Stimulated activated CD8-positive, alpha-beta memory T cell treated with anti-CD3 and anti-CD28 coated beads, Interleukin-7, amount 100 ng/mL, for 48 hours (primary cell): ENCODE results near the gene NUP42.
"Not testable (repeated sequence)": the region's sequence is repeated elsewhere in the genome, so short reads cannot be mapped to it uniquely, and the experiment has no call there.

Source experiments
- DNase-seq, 2 donors: peaks; one replicate each; pipeline ENCODE4 v3.0.0-alpha.2; 2020; ENCODE audit warnings: low read depth in 1 of 2; ENCODE audit errors: extremely low read depth in 1 of 2

The NUP42 gene

GRCh38 chr7:23181684-23182553, at the start of gene NUP42:
Gene NUP42, plus strand, starts transcription at chr7:23182048. Its CDS starts 38 bp downstream, at chr7:23182086.
- DNase-seq = peak; percentile 91 to 96

GRCh38 chr7:23133797-23134196, 48.1 kb upstream of the NUP42 start:
- DNase-seq = no peak

GRCh38 chr7:23135755-23136154, 46.1 kb upstream of the NUP42 start:
- DNase-seq = no peak

- no peak for DNase-seq
These were observed 45.6 kb upstream of the NUP42 start for GRCh38 chr7:23136216-23136615.

GRCh38 chr7:23157679-23158078, 24.2 kb upstream of the NUP42 start:
- no peak for DNase-seq

GRCh38 chr7:23158546-23158945, 23.3 kb upstream of the NUP42 start:
- no peak for DNase-seq

GRCh38 chr7:23161482-23161881, 20.4 kb upstream of the NUP42 start:
- DNase-seq = no peak

GRCh38 chr7:23164846-23165245, 17.0 kb upstream of the NUP42 start:
- DNase-seq = no peak

GRCh38 chr7:23165316-23165715, 16.5 kb upstream of the NUP42 start:
- no peak for DNase-seq

- no peak for DNase-seq
These were observed 14.2 kb upstream of the NUP42 start for GRCh38 chr7:23167691-23168090.

GRCh38 chr7:23168111-23168885, 13.6 kb upstream of the NUP42 start:
- DNase-seq = no peak

GRCh38 chr7:23175938-23176337, 5.9 kb upstream of the NUP42 start:
- no peak for DNase-seq

GRCh38 chr7:23183279-23184012, 1.6 kb downstream of the NUP42 start:
- DNase-seq = no peak

GRCh38 chr7:23184291-23184690, 2.4 kb downstream of the NUP42 start:
- DNase-seq = no peak

- no peak for DNase-seq
These were observed 3.0 kb downstream of the NUP42 start for GRCh38 chr7:23184709-23185359.

GRCh38 chr7:23185980-23186379, 4.1 kb downstream of the NUP42 start:
- no peak for DNase-seq

- DNase-seq = no peak
These were observed 9.2 kb downstream of the NUP42 start for GRCh38 chr7:23191022-23191421.

- DNase-seq = not testable (repeated sequence)
These were observed 11.9 kb downstream of the NUP42 start for GRCh38 chr7:23193650-23194227.

- DNase-seq = no peak
These were observed 14.5 kb downstream of the NUP42 start for GRCh38 chr7:23196306-23196705.

GRCh38 chr7:23197745-23198144, 15.9 kb downstream of the NUP42 start:
- not testable (repeated sequence) for DNase-seq
